B cell (primary cell): ENCODE data around the gene OR1M1.

Source experiments
- CTCF ChIP-seq: fragments of 200-600 bp; IDR thresholded peaks from one replicate; pipeline ENCODE4 v1.8.0; 2022; ENCODE audit warnings: antibody characterized with exemption, mild to moderate bottlenecking
- EZH2 ChIP-seq: IDR thresholded peaks from 2 replicates; pipeline ENCODE4 v1.6.1; 2012; ENCODE audit warnings: borderline replicate concordance, low read depth, mild to moderate bottlenecking, moderate library complexity, low read length; ENCODE audit not compliant: insufficient read depth, poor library complexity, severe bottlenecking

GRCh38 chr19:9078651-9079050, 8.2 kb upstream of the OR1M1 start:
- TF ChIP-seq CTCF (no peak), EZH2 (no peak)
